Measurements from ENCODE around the gene DPYSL4.

DPYSL4 gene

DNA sequence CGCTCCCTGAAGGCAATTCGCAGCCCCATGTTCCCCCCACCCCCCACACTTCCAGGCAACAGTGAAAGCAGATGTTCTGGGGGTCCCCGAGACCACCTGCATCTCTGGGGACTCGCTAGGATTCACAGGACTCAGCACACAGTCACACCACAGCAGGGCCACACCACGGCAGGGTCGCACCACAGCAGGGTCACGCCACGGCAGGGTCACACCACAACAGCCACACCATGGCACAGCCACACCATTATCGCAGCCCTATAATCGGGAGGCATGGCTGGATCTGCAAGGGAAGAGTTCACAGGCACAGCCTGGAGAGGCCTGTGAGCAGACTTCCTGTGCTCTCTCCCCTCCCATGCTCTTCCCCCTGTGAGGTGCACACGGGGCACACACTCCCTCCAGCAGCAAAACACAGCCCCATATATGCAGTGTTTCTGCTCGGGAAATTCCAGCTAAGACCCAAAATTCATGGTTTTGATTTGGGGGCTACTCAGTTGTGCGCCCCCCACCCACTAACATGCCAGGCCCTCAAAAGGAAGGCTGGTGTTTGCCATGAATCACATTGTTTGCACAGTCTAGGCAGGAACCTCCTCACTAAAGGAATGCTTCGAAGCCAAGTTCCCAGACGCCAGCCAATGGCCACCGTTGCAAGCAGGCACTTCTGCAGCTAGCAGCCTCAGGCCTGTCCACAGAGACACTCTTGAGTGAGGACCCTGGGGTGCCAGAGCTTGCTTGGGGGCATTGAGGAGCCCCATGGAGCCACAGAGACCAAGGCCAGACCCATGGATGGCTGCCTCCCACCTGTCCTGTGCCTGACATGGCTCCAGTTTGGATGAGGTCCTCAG lies 7.0 kb upstream of the DPYSL4 start:
- DNase-seq = no peak

DNA sequence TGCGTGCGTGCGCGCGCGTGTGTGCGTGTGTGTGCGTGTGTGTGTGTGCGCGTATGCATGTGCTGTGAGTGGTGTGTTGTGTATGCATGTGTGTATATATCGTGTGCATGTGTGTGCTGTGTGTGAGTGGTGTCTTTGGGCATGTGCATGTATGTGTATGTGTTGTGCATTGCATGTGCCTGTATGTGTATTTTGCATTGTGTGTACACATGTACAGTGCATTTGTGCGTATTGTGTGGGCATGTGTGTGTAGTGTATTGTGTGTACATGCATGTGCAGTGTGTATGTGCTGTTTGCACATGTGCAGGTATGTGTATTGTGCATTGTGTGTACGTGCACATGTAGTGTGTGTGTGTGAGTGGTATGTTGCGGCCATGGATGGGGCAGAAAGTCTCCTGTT lies 6.0 kb upstream of the DPYSL4 start:
- DNase-seq = no peak

- no peak for DNase-seq
Observed at GRCh38 chr10:132181691-132182425, 4.9 kb upstream of the DPYSL4 start.

GRCh38 chr10:132182591-132182990 lies 4.2 kb upstream of the DPYSL4 start:
- no peak for DNase-seq

DNA sequence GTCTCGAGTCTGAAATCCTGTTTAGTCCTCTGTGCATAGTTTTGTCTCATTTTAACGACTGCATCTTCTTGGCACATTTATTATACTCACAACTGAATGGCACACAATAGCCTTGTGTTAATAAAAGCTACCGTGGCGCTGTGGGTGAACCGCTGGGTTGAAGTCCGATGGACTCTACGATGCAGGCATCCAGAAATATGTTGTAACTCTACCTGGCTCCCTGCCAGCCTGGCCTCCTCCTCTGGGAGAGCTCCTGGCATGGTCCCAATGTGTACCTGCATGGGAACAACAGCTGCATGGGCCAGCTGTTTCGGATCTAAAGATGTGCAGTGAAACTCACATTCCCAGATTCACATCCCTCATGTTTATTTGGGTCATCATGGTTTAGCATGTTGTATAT lies 3.7 kb upstream of the DPYSL4 start:
- DNase-seq = no peak

DNA sequence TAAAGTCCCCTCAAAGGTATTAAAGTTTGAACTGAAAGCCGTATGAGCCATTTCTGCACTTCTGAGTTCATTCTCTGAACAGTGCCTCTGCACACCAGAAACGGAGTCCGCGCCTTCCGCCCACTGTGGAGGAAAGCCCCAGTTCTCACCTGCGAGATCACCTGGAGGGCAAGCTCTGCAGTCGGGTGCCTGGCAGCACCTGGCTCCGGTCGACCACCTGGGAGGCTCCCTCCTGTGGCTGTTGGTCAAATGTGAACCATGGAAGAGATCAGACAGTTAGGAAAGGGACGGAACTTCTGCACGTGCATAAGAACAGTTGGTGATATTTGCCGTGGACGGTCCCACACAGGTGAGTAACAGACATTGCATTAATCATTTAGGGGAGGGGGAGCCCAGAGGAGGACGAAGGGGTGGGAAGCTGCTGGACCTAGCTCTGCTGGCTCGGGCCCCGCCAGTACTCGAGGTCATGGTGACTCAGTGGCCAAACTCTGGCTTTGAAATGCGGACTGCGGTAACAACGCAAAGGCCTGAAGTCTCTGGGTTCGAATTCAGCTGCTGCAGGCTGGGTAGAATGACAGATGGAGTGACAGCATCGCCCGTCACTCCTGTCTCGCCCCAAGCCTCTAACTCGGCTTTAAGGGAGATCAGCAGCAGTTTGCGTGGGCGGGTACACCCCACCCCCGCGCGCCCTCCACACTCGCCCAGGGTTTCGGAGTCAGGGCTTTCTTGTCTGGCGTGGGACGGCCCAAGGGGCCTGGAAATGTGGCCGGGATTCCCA lies 1.7 kb upstream of the DPYSL4 start:
- no peak for DNase-seq

DNA sequence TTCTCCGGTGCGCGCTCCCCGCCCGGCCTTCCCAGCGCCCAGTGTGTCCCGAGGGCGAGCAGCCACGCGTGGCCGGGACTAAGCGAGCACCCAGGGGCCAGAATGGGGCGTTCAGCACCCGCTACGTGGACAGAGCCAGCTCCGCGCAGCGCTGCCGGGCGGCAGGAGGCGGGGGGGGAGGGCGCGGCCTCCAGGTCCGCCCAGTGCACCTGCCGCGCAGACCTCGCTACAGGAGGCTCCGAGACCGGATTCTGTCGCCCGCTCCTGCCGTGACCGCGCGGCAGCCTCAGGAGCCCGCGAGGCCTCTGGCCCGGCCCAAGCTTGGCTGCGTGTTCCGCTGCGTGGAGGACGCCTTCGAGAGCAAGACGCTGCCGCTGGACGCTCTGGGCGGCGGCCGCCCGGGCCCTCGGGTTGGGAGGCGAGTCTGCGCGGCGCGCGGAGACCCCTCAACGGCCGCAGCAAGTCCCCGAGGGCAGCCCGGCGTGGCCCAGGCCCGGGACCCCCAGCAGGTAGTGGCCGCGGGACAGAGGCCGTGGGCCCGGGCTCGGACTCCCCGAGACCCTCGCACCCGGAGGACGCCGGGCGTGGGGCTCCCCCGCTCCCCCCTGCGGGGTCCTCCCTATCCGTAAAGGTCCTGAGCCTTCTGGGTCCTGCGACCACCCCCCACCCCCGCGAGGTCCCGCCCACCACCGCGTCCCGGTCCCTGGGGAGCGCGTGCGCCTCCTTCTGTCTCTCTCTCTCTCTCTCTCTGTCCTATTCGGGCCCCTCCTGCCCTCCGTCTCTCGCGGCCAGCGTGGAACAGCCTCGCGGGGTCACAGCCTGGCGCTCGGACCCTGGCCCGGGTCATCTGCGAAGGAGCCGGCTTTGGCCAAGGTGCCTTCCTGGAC lies 904 bp upstream of the DPYSL4 start:
- no peak for DNase-seq

DNA sequence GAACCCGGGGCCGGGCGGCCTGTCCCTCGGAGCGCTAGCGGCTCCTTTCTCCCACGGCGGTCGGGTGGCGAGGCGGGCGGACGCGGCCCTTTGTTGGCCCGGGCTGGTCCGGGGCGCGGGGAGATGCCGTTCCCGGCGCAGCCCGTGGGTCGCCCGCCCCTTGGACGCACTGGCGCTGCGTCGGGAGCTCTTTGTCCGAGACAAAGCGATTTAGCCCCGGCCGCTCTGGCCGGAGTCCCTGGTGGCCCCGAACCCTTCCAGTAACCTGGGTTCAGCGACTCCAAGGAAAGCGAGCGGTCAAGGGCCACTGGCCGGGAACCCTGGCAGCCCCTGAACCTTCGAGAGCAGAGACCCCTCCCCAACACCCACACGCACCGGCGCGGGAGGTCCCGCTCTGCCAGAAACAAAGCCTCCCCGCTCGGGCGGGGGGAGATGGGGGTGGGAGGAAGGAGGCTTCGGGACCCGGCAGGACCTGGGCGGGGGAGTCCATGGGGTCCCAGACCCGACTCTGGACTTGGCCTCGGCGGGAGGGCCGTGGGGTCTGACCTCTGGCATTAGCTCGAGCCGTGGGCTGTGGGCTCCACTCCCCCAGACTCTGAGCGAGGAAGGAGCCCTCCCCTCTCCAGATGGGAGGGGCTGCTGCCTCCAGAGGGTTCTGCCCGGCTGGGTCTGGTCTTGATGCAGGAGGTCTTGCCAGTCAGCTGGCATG lies 836 bp downstream of the DPYSL4 start:
- no peak for DNase-seq

- DNase-seq = no peak
Observed at GRCh38 chr10:132188331-132188730, 1.6 kb downstream of the DPYSL4 start.

- no peak for DNase-seq
Observed at GRCh38 chr10:132189016-132189415, 2.3 kb downstream of the DPYSL4 start.

DNA sequence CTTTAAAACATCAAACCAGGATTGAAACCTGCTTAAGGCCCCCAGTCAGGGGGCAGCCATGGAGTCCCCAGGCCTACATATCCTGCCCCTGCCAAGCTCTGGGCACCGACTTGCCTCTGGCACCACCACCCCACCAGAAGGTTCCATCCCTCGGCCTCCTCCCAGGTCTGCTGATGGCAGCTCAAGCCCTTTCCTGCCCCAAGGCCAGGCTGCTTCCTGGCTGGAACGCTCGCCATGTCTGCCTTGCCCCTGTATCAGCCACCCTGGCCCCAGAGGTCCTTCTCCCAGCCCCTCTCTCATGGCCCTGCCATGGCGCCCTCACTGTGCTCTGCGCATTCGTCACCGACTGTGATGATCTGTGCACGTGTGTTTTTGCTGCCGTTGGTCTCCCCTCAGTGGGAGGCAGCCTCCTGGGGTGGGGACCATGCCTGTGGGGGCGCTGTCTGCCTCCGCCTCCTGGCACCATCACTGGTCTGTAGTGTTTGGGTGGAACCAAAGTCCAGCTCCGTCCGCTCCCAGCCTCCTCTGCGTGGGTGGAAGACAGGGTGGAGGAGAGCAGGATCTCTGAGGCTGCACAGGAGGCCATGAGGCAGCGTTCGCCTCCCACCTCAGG lies 3.2 kb downstream of the DPYSL4 start:
- DNase-seq = no peak

DNA sequence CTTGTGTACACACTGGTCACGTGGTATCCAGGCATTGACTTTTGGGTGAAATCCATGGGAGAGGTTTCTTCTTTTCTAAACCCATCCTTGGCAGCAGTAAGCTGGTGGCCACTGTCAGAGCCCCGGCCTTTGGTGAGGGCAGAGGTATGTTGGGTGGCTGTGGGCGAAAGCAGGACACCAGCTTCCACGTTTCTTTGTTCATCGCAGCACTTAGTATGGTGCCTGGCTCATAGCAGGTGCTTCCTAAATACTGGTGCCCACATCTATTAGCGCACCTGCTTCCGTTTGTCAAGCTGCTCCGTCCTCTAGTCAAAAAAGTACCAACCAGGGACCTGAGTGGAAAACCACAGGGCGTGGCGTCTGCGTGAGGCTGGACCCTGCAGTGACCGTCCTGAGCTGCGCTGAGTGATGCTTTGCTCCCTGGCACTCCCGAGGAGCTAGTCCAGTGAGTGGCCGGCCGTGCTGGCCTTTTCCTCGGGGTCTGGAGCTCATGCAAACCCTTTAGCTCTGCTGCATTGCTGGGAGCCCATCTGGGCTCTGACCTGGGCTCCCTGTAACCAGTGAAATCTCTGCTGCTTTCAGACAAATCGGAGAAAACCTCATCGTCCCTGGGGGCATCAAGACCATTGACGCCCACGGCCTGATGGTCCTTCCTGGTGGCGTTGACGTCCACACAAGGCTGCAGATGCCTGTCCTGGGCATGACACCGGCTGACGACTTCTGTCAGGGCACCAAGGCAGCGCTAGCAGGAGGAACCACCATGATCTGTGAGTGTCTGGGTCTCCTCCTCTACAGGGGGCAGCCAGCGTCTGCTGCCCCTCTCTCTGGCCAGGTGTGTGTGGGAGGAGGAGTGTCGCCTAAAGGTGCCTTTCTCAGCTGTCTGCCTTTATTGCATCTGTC lies 5.6 kb downstream of the DPYSL4 start:
- DNase-seq = no peak

- DNase-seq = no peak
Observed at GRCh38 chr10:132192991-132193665, 6.4 kb downstream of the DPYSL4 start.

DNA sequence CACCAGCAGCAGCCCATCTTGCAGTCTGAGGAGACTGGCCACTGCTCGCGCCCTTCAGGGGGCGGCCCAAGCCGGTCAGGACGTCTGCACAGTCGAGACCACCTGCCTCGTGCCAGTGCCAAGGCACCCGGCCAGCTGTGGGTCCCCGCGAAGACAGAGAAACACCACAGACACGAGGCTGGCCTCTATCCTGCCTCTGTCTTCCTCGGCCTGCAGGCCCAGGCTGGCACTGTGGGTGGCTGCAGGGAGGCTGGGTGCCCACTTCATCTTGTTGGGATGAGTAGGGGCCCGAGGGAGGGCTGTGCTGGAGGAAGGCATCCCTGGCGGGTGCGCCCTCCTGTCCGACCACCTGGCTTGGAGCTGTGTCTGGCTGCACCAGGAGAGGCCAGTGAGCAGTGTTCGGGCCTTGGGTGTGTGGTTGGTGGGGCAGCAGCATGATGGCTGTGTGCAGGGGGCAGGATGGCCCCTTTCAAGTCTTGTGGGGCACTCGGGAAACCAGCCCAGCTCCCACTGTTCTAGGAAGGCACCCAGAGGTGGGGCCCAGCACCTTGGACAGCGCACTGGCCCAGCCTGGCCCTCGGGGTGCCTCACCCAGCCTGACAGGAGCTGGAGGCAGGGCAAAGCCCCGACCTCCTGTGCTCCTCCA lies 7.3 kb downstream of the DPYSL4 start:
- no peak for DNase-seq

- DNase-seq = no peak
Observed at GRCh38 chr10:132194726-132195125, 8.0 kb downstream of the DPYSL4 start.

GRCh38 chr10:132195366-132196075 lies 8.8 kb downstream of the DPYSL4 start:
- no peak for DNase-seq

DNA sequence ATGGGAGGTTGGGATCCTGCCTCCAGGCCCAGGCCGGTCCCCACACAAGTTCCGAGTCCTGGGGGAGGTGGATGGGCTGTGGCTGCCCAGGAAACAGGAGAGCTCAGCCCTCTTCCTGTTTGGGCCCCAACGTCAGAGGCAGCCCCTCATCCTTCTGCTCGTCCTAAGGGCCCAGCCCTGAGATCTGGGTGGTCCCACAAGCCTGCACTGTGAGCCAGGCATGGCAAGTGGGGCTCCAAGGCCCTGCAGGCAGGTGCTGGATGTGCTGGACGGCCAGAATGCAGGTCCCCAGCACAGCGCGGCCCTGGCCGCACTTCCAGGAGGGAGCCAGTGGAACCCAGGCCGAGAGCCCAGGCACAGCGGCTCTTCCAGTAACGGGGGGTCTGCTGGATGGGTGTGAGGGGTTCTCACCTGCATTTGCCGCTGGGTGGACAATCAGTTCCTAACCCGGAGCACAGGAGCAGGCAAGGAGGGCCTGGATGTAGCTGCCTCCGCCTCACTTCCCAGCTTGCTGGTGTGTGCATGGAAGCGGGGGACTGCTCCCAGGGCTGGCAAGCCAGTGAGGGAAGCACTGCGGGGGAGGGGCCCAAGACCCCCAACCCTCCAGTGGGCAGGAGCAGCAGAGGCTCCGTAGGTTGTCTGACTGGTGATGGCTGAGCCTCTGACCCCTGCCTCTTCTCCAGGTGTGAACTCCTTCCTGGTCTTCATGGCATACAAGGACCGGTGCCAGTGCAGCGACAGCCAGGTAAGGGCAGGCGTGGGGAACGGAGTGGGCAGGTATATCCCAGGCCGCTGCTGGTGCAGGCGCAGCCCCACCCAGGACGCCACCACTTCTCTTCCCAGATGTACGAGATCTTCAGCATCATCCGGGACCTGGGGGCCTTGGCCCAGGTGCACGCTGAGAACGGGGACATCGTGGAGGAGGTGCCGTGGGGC lies 9.7 kb downstream of the DPYSL4 start:
- no peak for DNase-seq

Measured in 8988T (cell line).